BLaER1 (cell line): ENCODE measurements around the gene PITPNC1.
"Not testable (repeated sequence)": the region's sequence is repeated elsewhere in the genome, so short reads cannot be mapped to it uniquely, and the experiment has no call there.

Experiments
- H3K27ac ChIP-seq: shearing (Covaris generic); formaldehyde crosslinking; 2 replicates; pipeline ENCODE4 v1.8.1; 2022
- H3K27me3 ChIP-seq: shearing (Covaris generic); formaldehyde crosslinking; 2 replicates; pipeline ENCODE4 v1.8.1; 2022
- H3K36me3 ChIP-seq: shearing (Covaris generic); formaldehyde crosslinking; 2 replicates; pipeline ENCODE4 v1.8.1; 2022
- H3K4me1 ChIP-seq: shearing (Covaris generic); formaldehyde crosslinking; 2 replicates; pipeline ENCODE4 v1.8.1; 2022
- H3K4me2 ChIP-seq: shearing (Covaris generic); formaldehyde crosslinking; 2 replicates; pipeline ENCODE4 v1.8.1; 2022
- H3K4me3 ChIP-seq: shearing (Covaris generic); formaldehyde crosslinking; 2 replicates; pipeline ENCODE4 v1.8.1; 2022
- H3K9ac ChIP-seq: shearing (Covaris generic); formaldehyde crosslinking; 2 replicates; pipeline ENCODE4 v1.8.1; 2022
- H3K9me3 ChIP-seq: shearing (Covaris generic); formaldehyde crosslinking; 2 replicates; pipeline ENCODE4 v1.8.1; 2022
- H4K20me1 ChIP-seq: shearing (Covaris generic); formaldehyde crosslinking; 2 replicates; pipeline ENCODE4 v1.8.1; 2022
- Cebpa-rat ChIP-seq: shearing (Covaris generic); IDR thresholded peaks from 2 replicates; pipeline ENCODE4 v1.8.1; 2022

PITPNC1 gene

DNA sequence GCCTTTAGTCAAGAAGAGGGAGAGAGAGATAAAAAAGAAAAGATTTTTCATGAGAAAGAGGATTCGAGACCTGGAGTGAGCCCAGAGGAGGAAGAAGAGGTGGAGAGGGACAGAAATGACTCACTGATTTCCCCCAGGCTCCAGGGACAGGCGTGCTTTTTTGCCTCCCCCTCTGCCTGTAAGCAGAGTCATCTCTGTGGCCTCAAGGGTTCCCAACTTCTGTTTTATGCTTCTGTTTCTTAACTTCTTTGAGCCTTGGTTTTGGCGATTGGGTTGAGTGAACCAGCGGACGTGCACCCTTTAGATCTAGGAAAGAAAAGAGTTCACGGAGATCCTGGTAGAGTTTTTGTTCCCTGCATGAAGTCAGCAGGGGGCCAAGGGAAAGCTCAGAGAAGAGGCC lies 192.8 kb downstream of the PITPNC1 start:
- no peaks in the 10 kb centered on the region for H4K20me1 ChIP-seq
- H3K4me2 ChIP-seq: no peak overlapping the region
- peaks cover 31% of the 10 kb centered on the region for H3K4me1 ChIP-seq
- no peaks in the 10 kb centered on the region for H3K9me3 ChIP-seq
- no peak overlapping the region for H3K27ac ChIP-seq
- no peaks in the 10 kb centered on the region for H3K27me3 ChIP-seq
- no peak for TF ChIP-seq Cebpa-rat
- H3K4me3 ChIP-seq: no peak overlapping the region
- no peak overlapping the region for H3K9ac ChIP-seq
- peaks cover 67% of the 10 kb centered on the region for H3K36me3 ChIP-seq

DNA sequence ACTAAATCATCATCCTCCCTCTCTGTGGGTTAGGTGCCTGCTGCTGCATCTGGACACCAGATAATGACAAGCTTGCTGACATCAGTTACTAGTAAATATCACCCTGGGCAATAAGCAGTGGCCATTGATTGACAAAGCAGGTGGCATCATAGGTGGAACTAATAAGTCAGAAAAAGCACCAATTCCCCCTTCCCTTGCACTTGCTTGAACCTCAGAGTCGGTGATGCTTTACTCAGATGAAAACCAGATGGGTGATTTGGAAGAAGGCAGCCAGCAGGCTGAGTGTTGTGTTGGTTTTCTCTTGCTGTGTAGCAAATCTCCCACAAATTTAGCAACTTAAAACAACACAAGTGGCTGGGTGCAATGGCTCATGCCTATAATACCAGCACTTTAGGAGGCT lies 193.7 kb downstream of the PITPNC1 start:
- no peak for TF ChIP-seq Cebpa-rat
- Histone ChIP-seq H3K9me3 (no peaks in the 10 kb centered on the region), H3K4me3 (no peak overlapping the region), H4K20me1 (no peaks in the 10 kb centered on the region), H3K36me3 (peaks cover 67% of the 10 kb centered on the region), H3K9ac (no peak overlapping the region), H3K27ac (no peak overlapping the region), H3K4me2 (no peak overlapping the region), H3K4me1 (peaks cover 31% of the 10 kb centered on the region), H3K27me3 (no peaks in the 10 kb centered on the region)

DNA sequence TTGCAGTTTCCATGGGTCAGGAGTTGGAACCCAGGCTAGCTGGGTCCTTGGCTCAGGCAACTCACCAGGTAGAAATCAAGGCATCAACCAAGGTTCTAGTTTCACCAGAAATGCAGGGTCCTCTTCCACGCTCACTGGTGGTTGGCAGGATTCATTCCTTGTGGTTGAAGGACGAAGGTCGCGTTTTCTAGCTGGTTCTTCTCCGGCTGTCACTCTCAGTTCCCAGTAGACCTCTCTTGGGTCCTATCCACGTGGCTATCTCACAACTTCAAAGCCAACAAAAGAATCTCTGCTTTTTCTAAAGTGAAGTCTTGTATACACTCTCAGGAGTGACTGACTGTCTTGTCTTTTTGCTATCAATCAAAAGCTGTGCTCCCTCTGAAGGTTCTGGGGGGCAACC lies 194.4 kb downstream of the PITPNC1 start:
- Histone ChIP-seq H3K4me3 (no peak overlapping the region), H3K9ac (no peak overlapping the region)
- no peak for TF ChIP-seq Cebpa-rat

DNA sequence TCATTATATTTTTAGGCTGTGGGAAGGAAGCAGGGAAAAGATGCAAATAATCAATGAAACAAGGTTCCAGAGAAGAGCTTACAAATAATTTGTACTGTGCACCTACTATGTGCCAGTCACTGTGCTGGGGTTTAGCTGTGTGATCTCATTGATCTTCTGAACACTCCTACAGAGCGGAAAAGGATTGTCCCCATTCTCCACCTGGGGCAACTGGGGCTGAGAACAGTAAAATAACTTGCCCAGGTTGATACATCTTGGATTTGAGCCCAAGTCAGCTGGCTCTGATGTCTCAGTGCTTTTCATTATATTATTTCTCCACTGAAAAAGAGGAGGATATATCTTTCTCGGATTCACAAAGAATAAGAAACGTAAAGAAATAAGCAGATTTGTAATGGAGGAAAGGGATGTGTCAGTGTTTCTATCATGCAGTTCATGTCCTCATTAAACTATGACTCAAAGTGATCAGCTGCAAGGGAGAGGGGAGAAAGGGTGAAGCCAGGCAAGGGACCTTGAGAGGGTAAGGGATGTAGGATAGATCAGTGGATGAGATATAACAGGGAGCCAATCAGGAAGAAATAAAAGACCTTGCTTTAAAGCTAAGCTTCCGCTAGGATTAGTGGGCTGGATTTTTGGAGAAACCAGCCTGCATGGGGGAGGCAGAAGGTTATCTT lies 197.0 kb downstream of the PITPNC1 start:
- Histone ChIP-seq H3K4me2 (no peak overlapping the region), H4K20me1 (no peaks in the 10 kb centered on the region), H3K4me3 (no peak overlapping the region), H3K9me3 (no peaks in the 10 kb centered on the region), H3K36me3 (peaks cover 63% of the 10 kb centered on the region), H3K27me3 (no peaks in the 10 kb centered on the region), H3K27ac (no peak overlapping the region), H3K4me1 (peaks cover 19% of the 10 kb centered on the region), H3K9ac (no peak overlapping the region)
- no peak for TF ChIP-seq Cebpa-rat

More for the DNA sequence above, 194.4 kb downstream of the PITPNC1 start:
- no peak overlapping the region for H3K4me2 ChIP-seq
- H4K20me1 ChIP-seq: no peaks in the 10 kb centered on the region
- H3K4me1 ChIP-seq: peaks cover 31% of the 10 kb centered on the region
- H3K36me3 ChIP-seq: peaks cover 71% of the 10 kb centered on the region
- H3K27me3 ChIP-seq: no peaks in the 10 kb centered on the region
- no peaks in the 10 kb centered on the region for H3K9me3 ChIP-seq
- no peak overlapping the region for H3K27ac ChIP-seq

DNA sequence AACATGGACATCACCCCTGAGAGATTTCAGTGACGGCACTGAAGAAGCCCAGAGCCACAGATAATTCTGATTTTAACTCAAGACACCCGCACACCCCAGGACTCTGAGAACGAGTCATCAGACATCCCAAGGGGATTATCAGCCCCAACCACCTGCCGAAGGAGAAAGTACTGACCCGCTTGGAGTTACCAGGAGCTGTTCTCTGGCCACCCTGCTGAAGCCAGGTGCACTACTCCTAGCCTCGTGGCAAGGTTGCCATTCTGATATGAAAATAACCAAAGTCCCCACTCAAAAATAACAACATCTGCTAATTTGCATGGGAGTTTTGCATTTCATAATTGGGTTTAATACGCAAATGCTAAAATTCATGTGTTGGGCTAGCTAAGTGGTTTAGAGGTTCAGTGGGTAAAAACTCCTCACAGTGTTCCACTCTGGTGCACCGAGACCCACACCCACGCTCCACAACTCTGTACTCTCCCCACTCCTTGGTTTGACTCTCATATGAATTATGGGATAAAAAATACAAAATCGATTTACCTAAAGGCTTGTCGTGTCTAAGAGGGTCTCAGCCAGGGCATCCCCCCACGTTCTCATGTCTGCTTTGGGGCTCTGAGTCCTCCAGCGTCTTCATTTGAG lies 197.7 kb downstream of the PITPNC1 start:
- H3K36me3 ChIP-seq: peaks cover 63% of the 10 kb centered on the region
- no peak overlapping the region for H3K9ac ChIP-seq
- H3K9me3 ChIP-seq: no peaks in the 10 kb centered on the region
- TF ChIP-seq Cebpa-rat: no peak
- H3K4me3 ChIP-seq: no peak overlapping the region
- peaks cover 13% of the 10 kb centered on the region for H3K4me1 ChIP-seq
- no peak overlapping the region for H3K4me2 ChIP-seq
- H4K20me1 ChIP-seq: no peaks in the 10 kb centered on the region
- no peaks in the 10 kb centered on the region for H3K27me3 ChIP-seq
- no peak overlapping the region for H3K27ac ChIP-seq

DNA sequence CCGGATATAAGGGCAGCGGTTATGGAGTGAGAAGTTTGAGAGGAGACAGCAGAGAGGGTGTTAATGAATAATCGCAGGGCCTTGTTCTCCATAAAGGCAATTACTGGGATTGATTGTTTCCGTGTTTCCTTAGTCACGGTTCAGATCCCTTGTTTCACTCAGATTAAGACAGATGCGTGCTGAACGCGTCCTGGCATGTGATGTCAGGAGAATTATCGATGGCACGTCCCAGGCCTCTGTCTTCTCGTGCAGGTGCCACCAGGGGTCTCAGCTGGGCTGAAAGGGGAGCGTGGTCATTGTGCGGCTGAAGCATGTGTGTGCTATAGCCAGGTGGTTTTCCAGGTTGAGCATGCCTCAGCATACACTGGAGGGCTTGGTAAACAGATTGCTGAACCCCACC lies 198.2 kb downstream of the PITPNC1 start:
- no peak overlapping the region for H3K9ac ChIP-seq
- no peak overlapping the region for H3K4me2 ChIP-seq

DNA sequence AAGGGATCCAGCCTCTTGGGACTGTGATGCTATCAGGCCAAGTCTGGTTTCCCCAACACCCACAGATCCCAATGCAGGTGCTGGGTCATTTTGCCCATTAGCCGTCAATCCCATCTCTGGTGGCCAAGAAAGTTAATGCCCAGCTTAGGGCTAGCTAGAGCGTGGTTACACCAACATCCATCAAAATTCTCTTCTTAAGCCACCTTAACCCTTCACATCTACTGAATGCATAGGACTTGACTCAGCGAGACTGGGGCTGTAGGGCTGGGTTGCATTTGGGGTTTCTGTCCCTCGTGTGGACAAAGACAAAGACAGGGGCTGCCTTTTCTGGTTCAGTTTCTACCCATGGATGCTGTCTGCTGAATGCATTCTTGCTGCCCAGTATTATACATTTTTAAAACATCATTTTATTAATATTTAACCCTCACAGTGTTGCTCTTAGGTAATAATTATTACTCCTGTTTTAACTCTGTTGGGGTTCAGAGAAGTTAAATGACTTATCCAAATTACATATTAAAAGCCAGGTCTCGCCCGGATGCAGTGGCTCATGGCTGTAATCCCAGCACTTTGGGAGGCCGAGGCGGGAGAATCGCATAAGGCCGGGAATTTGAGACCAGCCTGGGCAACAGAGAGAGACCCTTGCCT lies 199.5 kb downstream of the PITPNC1 start:
- Histone ChIP-seq H3K9ac (no peak overlapping the region), H3K4me3 (no peak overlapping the region), H4K20me1 (no peaks in the 10 kb centered on the region), H3K27ac (no peak overlapping the region), H3K9me3 (no peaks in the 10 kb centered on the region), H3K4me1 (peaks cover 3% of the 10 kb centered on the region), H3K27me3 (no peaks in the 10 kb centered on the region), H3K36me3 (peaks cover 63% of the 10 kb centered on the region), H3K4me2 (no peak overlapping the region)
- no peak for TF ChIP-seq Cebpa-rat

More for the DNA sequence above, 198.2 kb downstream of the PITPNC1 start:
- H3K9me3 ChIP-seq: no peaks in the 10 kb centered on the region
- no peak for TF ChIP-seq Cebpa-rat
- no peaks in the 10 kb centered on the region for H4K20me1 ChIP-seq
- H3K27ac ChIP-seq: no peak overlapping the region
- H3K36me3 ChIP-seq: peaks cover 63% of the 10 kb centered on the region
- no peaks in the 10 kb centered on the region for H3K27me3 ChIP-seq
- no peak overlapping the region for H3K4me3 ChIP-seq
- H3K4me1 ChIP-seq: peaks cover 11% of the 10 kb centered on the region

DNA sequence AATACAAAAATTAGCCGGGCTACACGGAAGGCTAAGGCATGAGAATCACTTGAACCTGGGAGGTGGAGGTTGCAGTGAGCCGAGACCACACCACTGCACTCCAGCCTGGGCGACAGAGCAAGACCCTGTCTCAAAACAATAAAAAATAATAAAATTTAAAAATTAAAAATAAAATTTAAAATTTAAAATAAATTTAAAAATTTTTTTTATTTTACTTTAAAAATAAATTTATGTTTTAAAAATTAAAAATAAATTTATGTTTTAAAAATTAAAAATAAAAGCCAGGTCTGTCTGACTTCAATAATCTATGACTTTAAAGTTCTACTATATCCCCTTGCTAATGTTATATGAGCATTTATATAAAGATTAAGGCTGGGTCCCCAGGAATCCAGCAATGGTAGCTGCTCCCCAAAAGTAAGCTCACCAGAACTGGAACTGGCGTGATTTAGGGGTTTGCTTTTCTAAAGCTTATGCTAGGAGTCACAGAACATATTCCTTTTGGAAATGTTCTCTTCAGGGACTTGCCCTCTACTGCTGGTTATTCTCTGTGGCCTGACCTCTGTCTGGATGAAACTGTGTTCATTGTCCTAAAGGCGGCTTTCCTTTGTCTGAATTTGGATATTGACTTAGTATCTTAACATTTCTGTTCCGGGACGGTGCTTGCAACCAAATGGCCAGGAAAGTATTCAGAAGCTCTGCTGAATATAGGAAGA lies 200.5 kb downstream of the PITPNC1 start:
- Histone ChIP-seq H4K20me1 (no peaks in the 10 kb centered on the region; the same call in 1 of the 2 replicates), H3K4me1 (no peaks in the 10 kb centered on the region), H3K9ac (no peak overlapping the region), H3K27ac (no peak overlapping the region), H3K36me3 (peaks cover 66% of the 10 kb centered on the region), H3K4me3 (no peak overlapping the region), H3K27me3 (no peaks in the 10 kb centered on the region), H3K4me2 (no peak overlapping the region), H3K9me3 (no peaks in the 10 kb centered on the region)
- TF ChIP-seq Cebpa-rat: no peak

DNA sequence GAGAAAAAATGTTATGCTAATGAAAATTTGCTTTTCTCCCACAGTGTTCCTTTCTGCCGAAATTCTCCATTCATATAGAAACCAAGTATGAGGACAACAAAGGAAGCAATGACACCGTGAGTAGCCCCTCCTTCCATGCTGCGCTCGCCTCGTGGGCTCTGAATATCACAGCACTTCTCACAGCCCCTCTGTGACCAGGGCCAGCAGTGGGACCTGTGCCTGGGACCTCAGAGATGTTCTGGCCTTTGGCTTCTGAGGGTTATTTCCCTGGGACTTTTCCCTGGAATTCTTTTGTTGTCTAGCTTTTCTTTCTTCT lies 201.0 kb downstream of the PITPNC1 start:
- Histone ChIP-seq H3K4me1 (no peaks in the 10 kb centered on the region), H3K4me2 (no peak overlapping the region), H4K20me1 (no peaks in the 10 kb centered on the region; the same call in 1 of the 2 replicates), H3K27ac (no peak overlapping the region), H3K4me3 (no peak overlapping the region), H3K9me3 (no peaks in the 10 kb centered on the region), H3K9ac (no peak overlapping the region), H3K36me3 (peaks cover 69% of the 10 kb centered on the region), H3K27me3 (no peaks in the 10 kb centered on the region)
- no peak for TF ChIP-seq Cebpa-rat

DNA sequence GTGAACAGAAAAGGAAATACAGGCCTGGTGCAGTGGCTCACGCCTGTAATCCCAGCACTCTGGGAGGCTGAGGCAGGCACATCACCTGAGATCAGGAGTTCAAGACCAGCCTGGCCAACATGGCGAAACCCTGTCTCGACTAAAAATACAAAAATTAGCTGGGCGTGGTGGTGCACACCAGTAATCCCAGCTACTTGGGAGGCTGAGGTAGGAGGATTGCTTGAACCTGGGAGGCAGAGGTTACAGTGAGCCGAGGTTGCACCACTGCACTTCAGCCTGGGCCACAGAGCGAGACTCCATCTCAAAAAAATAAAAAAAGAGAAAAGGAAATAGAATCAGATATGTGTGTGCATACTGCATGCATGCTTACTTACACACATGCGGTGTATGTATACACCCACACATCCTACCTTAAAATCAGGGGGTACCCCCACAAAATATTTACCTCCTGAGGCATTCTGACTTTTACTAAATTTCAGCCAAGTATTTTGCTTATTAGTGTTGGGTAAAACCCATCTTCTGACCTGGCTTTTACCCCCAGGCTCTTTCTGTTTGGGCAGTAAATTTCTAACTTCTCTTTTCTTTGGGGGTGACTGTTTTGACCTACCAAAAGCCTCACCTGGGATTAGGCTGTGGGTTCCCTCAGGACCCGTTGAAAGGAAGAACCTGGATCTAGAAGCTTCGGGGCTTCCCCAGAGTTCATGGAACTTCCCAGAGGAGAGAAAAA lies 201.8 kb downstream of the PITPNC1 start:
- not testable (repeated sequence) for H4K20me1 ChIP-seq, H3K27ac ChIP-seq, H3K9ac ChIP-seq, H3K4me2 ChIP-seq, H3K27me3 ChIP-seq, H3K9me3 ChIP-seq, H3K4me1 ChIP-seq, H3K4me3 ChIP-seq
- peaks cover 65% of the 10 kb centered on the region for H3K36me3 ChIP-seq
